GM12874 (cell line): ENCODE measurements around the gene RACGAP1.

ENCODE experiments used
- CTCF ChIP-seq: IDR thresholded peaks from 2 replicates; pipeline ENCODE4 v1.5.1; 2011; ENCODE audit warnings: low read depth, mild to moderate bottlenecking, control low read depth, low read length, moderate library complexity; ENCODE audit not compliant: insufficient read depth

RACGAP1 gene

GRCh38 chr12:49942512-49942893 is 82.8 kb downstream of the RACGAP1 start:
- no peak for TF ChIP-seq CTCF

GRCh38 chr12:49941556-49942511 is 83.5 kb downstream of the RACGAP1 start:
- TF ChIP-seq CTCF, result no peak

- no peak for TF ChIP-seq CTCF
Observed at GRCh38 chr12:49939707-49940106, 85.6 kb downstream of the RACGAP1 start.

GRCh38 chr12:49939307-49939706 is 86.0 kb downstream of the RACGAP1 start:
- no peak for TF ChIP-seq CTCF
